Heart right ventricle (tissue), 16 donors: ENCODE measurements around the gene KY. TPM values are rescaled to one million over a fixed set of nuclear protein-coding genes. Genes with fewer than 3 reads are reported as not detected.

Experiments
- ATAC-seq, 8 donors: fragments of 200-7000 bp; cut with Tn5 transposase; one replicate each; pipeline ENCODE4 v1.9.1; 2020; ENCODE audit warnings: mild to moderate bottlenecking in 8 of 8, moderate library complexity in 8 of 8, moderate number of reproducible peaks in 1 of 8
- DNase-seq, 2 donors: peaks; one replicate each; pipeline ENCODE4 v3.0.0-alpha.2; 2020
- H3K27ac ChIP-seq, 10 donors: fragments of 200-600 bp; sonication (generic) in 2 of 10; one replicate each; pipeline versions ENCODE4 v1.5.0 to v1.8.0; 2020 to 2022; ENCODE audit warnings: mild to moderate bottlenecking in 3 of 10
- H3K27me3 ChIP-seq, 7 donors: fragments of 200-600 bp; one replicate each; pipeline ENCODE4 v1.8.0; 2021 to 2022; ENCODE audit warnings: mild to moderate bottlenecking in 2 of 7
- H3K36me3 ChIP-seq, 9 donors: fragments of 200-600 bp; sonication (generic) in 1 of 9; one replicate each; pipeline versions ENCODE4 v1.5.0 to v1.8.0; 2020 to 2022; ENCODE audit warnings: mild to moderate bottlenecking in 2 of 9
- H3K4me1 ChIP-seq, 9 donors: fragments of 200-600 bp; sonication (generic) in 1 of 9; one replicate each; pipeline versions ENCODE4 v1.5.0 to v1.8.0; 2020 to 2022; ENCODE audit warnings: mild to moderate bottlenecking in 4 of 9
- H3K4me3 ChIP-seq, 10 donors: fragments of 200-600 bp; sonication (generic) in 2 of 10; one replicate each; pipeline versions ENCODE4 v1.5.0 to v1.8.0; 2020 to 2022; ENCODE audit warnings: mild to moderate bottlenecking in 7 of 10, moderate library complexity in 2 of 10
- H3K9me3 ChIP-seq, 11 donors: fragments of 200-600 bp in 10 of 11; sonication (generic) in 2 of 11; one replicate each; pipeline versions ENCODE4 v1.5.0 to v1.8.0; 2013 to 2022; ENCODE audit warnings: mild to moderate bottlenecking in 2 of 11, control low read depth in 1 of 11, moderate library complexity in 1 of 11
- CTCF ChIP-seq, 9 donors: fragments of 200-600 bp; sonication (generic) in 2 of 9; IDR thresholded peaks; one replicate each; pipeline versions ENCODE4 v1.5.0 to v1.8.0; 2021 to 2022; ENCODE audit warnings: antibody characterized with exemption in 9 of 9, mild to moderate bottlenecking in 5 of 9, moderate library complexity in 1 of 9
- WGBS, 2 donors: extraction: QIAGEN DNeasy Blood & Tissue Kit; methylation state at CpG; one replicate each; pipeline ENCODE4 v1.1.7; 2013; ENCODE audit warnings: inconsistent platforms in 1 of 2; 5-methylcytosine and 5-hydroxymethylcytosine counted together
- intact Hi-C, 10 donors: fragments of 100-400 bp; cut with DNase I; formaldehyde crosslinking; loops; one replicate each; pipeline versions ENCODE4 v1.11.1 to v1.14.2; 2022
- polyA plus RNA-seq, 2 donors: library from polyadenylated mRNA; stranded (reverse); fragments of 200-250 nt; gene quantifications; one replicate each; pipeline ENCODE4 v1.2.3, GENCODE V29; 2013
- total RNA-seq, 10 donors: library from RNA; stranded (reverse); fragmentation: NEBNext Ultra II Directional in 3 of 10; extraction: Animal tissue kit (Norgen Biotek cat#: 25700) in 3 of 10; gene quantifications; one replicate each; pipeline versions ENCODE4 v1.2.1 to v1.2.4, GENCODE V29; 2021 to 2023
- donor health status: Arrhythmogenic right ventricular cardiomyopathy.
- donor health status: ischemic (EF 13 %, LVEDD 7.1; RV severe dilation, severe dysfunction).
- donor health status: healthy with polysubstance abuse.
- donor health status: DM: no; HTN: yes; CAD: no.
- donor health status: DM: no; HTN: no; CAD: no.
- donor health status: ischemic (EF 25% LVEDD 6.9; RV normal size, moderate dysfunction).
- donor health status: ischemic (EF 25% LVEDD 5.7; RV mildly dilated, moderate dysfunction).
- donor health status: healthy.
- donor health status: DM: yes; HTN: yes; CAD: no.
- donor health status: Ischemic cardiomyopathy.
- donor health status: ischemic (EF 35%, LVEDD 5.7; RV mildly dilated, moderate dysfunction).
- donor health status: nonischemic (EF 11% LVEDD 7.7; RV severe dilation, severe dysfunction).
- donor health status: DM: yes; HTN: yes; CAD: no.
- donor health status: PGD.
- donor health status: ischemic (EF 29% LVEDD 5.4; RV normal size, mild dysfunction).
- donor health status: nonischemic (EF 23%, LVEDD 6.1; RV moderate dilation, normal function).

KY gene
- total and polyA plus RNA-seq, 12 donors: 0.46 to 24.3 (median 8.2) TPM

GRCh38 chr3:134625462-134625861 lies 25.4 kb downstream of the KY start:
- H3K27ac ChIP-seq: no peak overlapping the region
- TF ChIP-seq CTCF (IDR thresholded peaks at IDR 0.05): no peak
- H3K9me3 ChIP-seq: peaks cover 0 to 10% (median 0%) of the 10 kb centered on the region in 11 donors
- DNase-seq (no peak), ATAC-seq (peak in 1 of 8 donors; percentile 10)
- H3K27me3 ChIP-seq: no peaks in the 10 kb centered on the region
- WGBS, 2 donors: 82 to 84% methylated on average over 8 of the region's 8 CpGs
- peaks cover 0 to 13% (median 0%) of the 10 kb centered on the region in 9 donors for H3K36me3 ChIP-seq
- intact Hi-C loops: no loop called here
- H3K4me1 ChIP-seq: peaks cover 0 to 11% (median 0%) of the 10 kb centered on the region in 9 donors
- H3K4me3 ChIP-seq: no peak overlapping the region

GRCh38 chr3:134624537-134625287 lies 26.1 kb downstream of the KY start:
- H3K9me3 ChIP-seq: peaks cover 0 to 2% (median 0%) of the 10 kb centered on the region in 11 donors
- intact Hi-C loops: no loop called here
- no peak for TF ChIP-seq CTCF (IDR thresholded peaks at IDR 0.05)
- 90 to 91% methylated on average over 5 of the region's 5 CpGs for WGBS, 2 donors
- H3K4me1 ChIP-seq: peaks cover 0 to 11% (median 0%) of the 10 kb centered on the region in 9 donors
- peaks cover 0 to 13% (median 0%) of the 10 kb centered on the region in 9 donors for H3K36me3 ChIP-seq
- no peak for ATAC-seq
- no peaks in the 10 kb centered on the region for H3K27me3 ChIP-seq
- no peak overlapping the region for H3K4me3 ChIP-seq
- H3K27ac ChIP-seq: no peak overlapping the region
- no peak for DNase-seq

- H3K9me3 ChIP-seq: no peaks in the 10 kb centered on the region
- ATAC-seq (no peak), DNase-seq (no peak)
- no peak overlapping the region for H3K27ac ChIP-seq
- TF ChIP-seq CTCF (IDR thresholded peaks at IDR 0.05): no peak
- no peaks in the 10 kb centered on the region for H3K27me3 ChIP-seq
- peaks cover 0 to 11% (median 0%) of the 10 kb centered on the region in 9 donors for H3K4me1 ChIP-seq
- peaks cover 0 to 7% (median 0%) of the 10 kb centered on the region in 9 donors for H3K36me3 ChIP-seq
- no peak overlapping the region for H3K4me3 ChIP-seq
- intact Hi-C loops: no loop called here
- 89% methylated on average over 7 of the region's 7 CpGs for WGBS, 2 donors
Measured at GRCh38 chr3:134623615-134624245, 27.1 kb downstream of the KY start.

GRCh38 chr3:134622806-134623365 lies 27.9 kb downstream of the KY start:
- Histone ChIP-seq H3K4me3 (no peak overlapping the region), H3K27ac (no peak overlapping the region), H3K27me3 (no peaks in the 10 kb centered on the region), H3K36me3 (peaks cover 0 to 4% (median 0%) of the 10 kb centered on the region in 9 donors), H3K4me1 (peaks cover 0 to 11% (median 0%) of the 10 kb centered on the region in 9 donors), H3K9me3 (no peaks in the 10 kb centered on the region)
- TF ChIP-seq CTCF (IDR thresholded peaks at IDR 0.05): no peak
- 84 to 89% methylated on average over 5 of the region's 5 CpGs for WGBS, 2 donors
- intact Hi-C loops: no loop called here
- no peak for DNase-seq
- ATAC-seq: no peak
